ENCODE results near the gene ASXL2.
"Not testable (repeated sequence)": the region's sequence is repeated elsewhere in the genome, so short reads cannot be mapped to it uniquely, and the experiment has no call there.

ASXL2 gene

GRCh38 chr2:25878361-25879132, at the start of gene ASXL2:
Gene ASXL2 (minus strand): TSS chr2:25878487. CDS start chr2:25878222, 265 bp downstream.
- H3K9me3 Mint-ChIP-seq, result no peaks in the 10 kb centered on the region
- H3K27ac Mint-ChIP-seq, result peak within 1 kb of the TSS; percentile 98
- peaks cover 57% of the 10 kb centered on the region for H3K4me1 Mint-ChIP-seq
- H3K4me3 Mint-ChIP-seq, result peak within 1 kb of the TSS; percentile 88 to 95
- no peaks in the 10 kb centered on the region for H3K27me3 Mint-ChIP-seq
- DNase-seq, result peak; percentile 96 to 98
- peak; percentile 91 for ATAC-seq

- Mint-ChIP-seq H3K4me1 (peaks cover 11% of the 10 kb centered on the region), H3K9me3 (no peaks in the 10 kb centered on the region), H3K4me3 (no peak overlapping the region), H3K27ac (no peak overlapping the region), H3K27me3 (peaks cover 7% of the 10 kb centered on the region)
- DNase-seq, result no peak
- peak; percentile 31 for ATAC-seq
Measured at GRCh38 chr2:25926984-25927756, 48.9 kb upstream of the ASXL2 start.

- no peak for DNase-seq
- Mint-ChIP-seq H3K27ac (no peak overlapping the region), H3K9me3 (no peaks in the 10 kb centered on the region), H3K27me3 (peaks cover 7% of the 10 kb centered on the region), H3K4me1 (peaks cover 6% of the 10 kb centered on the region), H3K4me3 (no peak overlapping the region)
- ATAC-seq, result no peak
Measured at GRCh38 chr2:25922501-25922900, 44.2 kb upstream of the ASXL2 start.

GRCh38 chr2:25920786-25921415, 42.6 kb upstream of the ASXL2 start:
- Mint-ChIP-seq H3K4me1 (peaks cover 11% of the 10 kb centered on the region), H3K9me3 (no peaks in the 10 kb centered on the region)
- ATAC-seq, result no peak

GRCh38 chr2:25920336-25920735, 42.0 kb upstream of the ASXL2 start:
- no peaks in the 10 kb centered on the region for H3K9me3 Mint-ChIP-seq
- H3K27me3 Mint-ChIP-seq, result peaks cover 7% of the 10 kb centered on the region
- no peak overlapping the region for H3K27ac Mint-ChIP-seq
- H3K4me3 Mint-ChIP-seq, result no peak overlapping the region
- no peak for DNase-seq
- H3K4me1 Mint-ChIP-seq, result peaks cover 14% of the 10 kb centered on the region
- ATAC-seq, result no peak

More at GRCh38 chr2:25920786-25921415, 42.6 kb upstream of the ASXL2 start:
- Mint-ChIP-seq H3K27ac (no peak overlapping the region), H3K4me3 (no peak overlapping the region), H3K27me3 (peaks cover 7% of the 10 kb centered on the region)
- DNase-seq, result no peak

- no peak overlapping the region for H3K4me3 Mint-ChIP-seq
- H3K27me3 Mint-ChIP-seq, result peaks cover 14% of the 10 kb centered on the region
- H3K9me3 Mint-ChIP-seq, result no peaks in the 10 kb centered on the region
- DNase-seq (no peak), ATAC-seq (no peak)
- H3K4me1 Mint-ChIP-seq, result peaks cover 14% of the 10 kb centered on the region
- no peak overlapping the region for H3K27ac Mint-ChIP-seq
Measured at GRCh38 chr2:25917832-25918231, 39.5 kb upstream of the ASXL2 start.

GRCh38 chr2:25917411-25917810, 39.1 kb upstream of the ASXL2 start:
- Mint-ChIP-seq H3K27me3 (peaks cover 19% of the 10 kb centered on the region), H3K4me1 (peaks cover 14% of the 10 kb centered on the region)
- not testable (repeated sequence) for DNase-seq, H3K9me3 Mint-ChIP-seq, ATAC-seq, H3K27ac Mint-ChIP-seq, H3K4me3 Mint-ChIP-seq

GRCh38 chr2:25915944-25916772, 37.9 kb upstream of the ASXL2 start:
- H3K27ac Mint-ChIP-seq, result peak overlapping the region; percentile 59 to 70
- ATAC-seq, H3K9me3 Mint-ChIP-seq: not testable (repeated sequence)
- H3K4me3 Mint-ChIP-seq, result peak overlapping the region; percentile 86 to 87
- H3K27me3 Mint-ChIP-seq, result peaks cover 20% of the 10 kb centered on the region
- peak; percentile 41 to 50 for DNase-seq
- peaks cover 14% of the 10 kb centered on the region for H3K4me1 Mint-ChIP-seq

GRCh38 chr2:25915411-25915810, 37.1 kb upstream of the ASXL2 start:
- not testable (repeated sequence) for H3K27ac Mint-ChIP-seq, H3K9me3 Mint-ChIP-seq, DNase-seq, ATAC-seq, H3K4me3 Mint-ChIP-seq
- H3K4me1 Mint-ChIP-seq, result peaks cover 14% of the 10 kb centered on the region
- peaks cover 20% of the 10 kb centered on the region for H3K27me3 Mint-ChIP-seq

- H3K27ac Mint-ChIP-seq, result not testable (repeated sequence)
Measured at GRCh38 chr2:25913696-25913973, 35.3 kb upstream of the ASXL2 start.

GRCh38 chr2:25912851-25913695, 34.8 kb upstream of the ASXL2 start:
- peaks cover 20% of the 10 kb centered on the region for H3K27me3 Mint-ChIP-seq
- no peaks in the 10 kb centered on the region for H3K9me3 Mint-ChIP-seq
- DNase-seq (no peak), ATAC-seq (no peak)
- H3K4me3 Mint-ChIP-seq, result no peak overlapping the region
- peaks cover 14% of the 10 kb centered on the region for H3K4me1 Mint-ChIP-seq
- no peak overlapping the region for H3K27ac Mint-ChIP-seq

More at GRCh38 chr2:25913696-25913973, 35.3 kb upstream of the ASXL2 start:
- H3K9me3 Mint-ChIP-seq, H3K4me3 Mint-ChIP-seq, ATAC-seq, DNase-seq: not testable (repeated sequence)
- Mint-ChIP-seq H3K27me3 (peaks cover 20% of the 10 kb centered on the region), H3K4me1 (peaks cover 14% of the 10 kb centered on the region)

- not testable (repeated sequence) for ATAC-seq, H3K4me3 Mint-ChIP-seq, DNase-seq, H3K27ac Mint-ChIP-seq, H3K9me3 Mint-ChIP-seq, H3K4me1 Mint-ChIP-seq
- peaks cover 20% of the 10 kb centered on the region for H3K27me3 Mint-ChIP-seq
Measured at GRCh38 chr2:25909574-25909973, 31.3 kb upstream of the ASXL2 start.

GRCh38 chr2:25905126-25905525, 26.8 kb upstream of the ASXL2 start:
- no peak overlapping the region for H3K4me3 Mint-ChIP-seq
- H3K4me1 Mint-ChIP-seq, result no peaks in the 10 kb centered on the region
- H3K27ac Mint-ChIP-seq, result no peak overlapping the region
- no peak for ATAC-seq
- H3K27me3 Mint-ChIP-seq, result no peaks in the 10 kb centered on the region
- no peaks in the 10 kb centered on the region for H3K9me3 Mint-ChIP-seq
- DNase-seq, result no peak

- H3K4me1 Mint-ChIP-seq, result peaks cover 5% of the 10 kb centered on the region
- H3K27ac Mint-ChIP-seq, result no peak overlapping the region
- H3K9me3 Mint-ChIP-seq, result no peaks in the 10 kb centered on the region
- DNase-seq (no peak), ATAC-seq (no peak)
- no peak overlapping the region for H3K4me3 Mint-ChIP-seq
- peaks cover 8% of the 10 kb centered on the region for H3K27me3 Mint-ChIP-seq
Measured at GRCh38 chr2:25903216-25903776, 25.0 kb upstream of the ASXL2 start.

All from stimulated activated naive CD8-positive, alpha-beta T cell treated with anti-CD3 and anti-CD28 coated beads, Interleukin-15, amount 100 ng/mL, for 72 hours (primary cell).